ENCODE results near the gene TTC9B.

DNA sequence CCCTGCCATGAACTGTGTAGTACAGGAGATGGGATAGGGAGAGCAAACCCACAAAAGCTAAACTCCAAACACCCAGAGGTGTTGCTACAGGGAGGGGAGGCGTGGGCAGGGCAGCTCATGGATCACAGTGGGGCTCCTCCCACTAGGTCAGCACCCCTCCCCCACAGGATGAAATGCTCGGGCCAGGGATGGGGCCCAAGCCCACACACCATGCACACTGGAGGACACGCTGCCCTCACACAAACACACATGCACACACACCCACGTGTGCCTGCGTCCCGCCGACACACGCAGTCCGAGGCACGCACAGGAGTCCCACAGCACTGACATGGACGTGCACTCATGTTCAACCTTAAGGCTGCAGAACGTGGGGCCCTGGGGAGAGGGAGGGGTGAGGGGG lies 14.3 kb upstream of the TTC9B start:
- TF ChIP-seq POLR2AphosphoS5 (IDR thresholded peaks at IDR 0.05; ENCODE audit: low read depth), result no peak
- TF ChIP-seq, protein P1, sequence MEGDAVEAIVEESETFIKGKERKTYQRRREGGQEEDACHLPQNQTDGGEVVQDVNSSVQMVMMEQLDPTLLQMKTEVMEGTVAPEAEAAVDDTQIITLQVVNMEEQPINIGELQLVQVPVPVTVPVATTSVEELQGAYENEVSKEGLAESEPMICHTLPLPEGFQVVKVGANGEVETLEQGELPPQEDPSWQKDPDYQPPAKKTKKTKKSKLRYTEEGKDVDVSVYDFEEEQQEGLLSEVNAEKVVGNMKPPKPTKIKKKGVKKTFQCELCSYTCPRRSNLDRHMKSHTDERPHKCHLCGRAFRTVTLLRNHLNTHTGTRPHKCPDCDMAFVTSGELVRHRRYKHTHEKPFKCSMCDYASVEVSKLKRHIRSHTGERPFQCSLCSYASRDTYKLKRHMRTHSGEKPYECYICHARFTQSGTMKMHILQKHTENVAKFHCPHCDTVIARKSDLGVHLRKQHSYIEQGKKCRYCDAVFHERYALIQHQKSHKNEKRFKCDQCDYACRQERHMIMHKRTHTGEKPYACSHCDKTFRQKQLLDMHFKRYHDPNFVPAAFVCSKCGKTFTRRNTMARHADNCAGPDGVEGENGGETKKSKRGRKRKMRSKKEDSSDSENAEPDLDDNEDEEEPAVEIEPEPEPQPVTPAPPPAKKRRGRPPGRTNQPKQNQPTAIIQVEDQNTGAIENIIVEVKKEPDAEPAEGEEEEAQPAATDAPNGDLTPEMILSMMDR (conservative IDR thresholded peaks at IDR 0.05; ENCODE audit: low read depth in 2 of 2), result no peak
- no peak for TF ChIP-seq REST (IDR thresholded peaks at IDR 0.05; ENCODE audit: unreplicated experiment)
- TF ChIP-seq EZH2 (IDR thresholded peaks at IDR 0.05; ENCODE audit: low read depth, unreplicated experiment), result no peak
- TF ChIP-seq CREB1 (CRISPR knock-in tag; IDR thresholded peaks at IDR 0.05; ENCODE audit: low read depth), result no peak
- TF ChIP-seq JUNB (IDR thresholded peaks at IDR 0.05; ENCODE audit: unreplicated experiment), result no peak
- no peak for TF ChIP-seq ETS1 (IDR thresholded peaks at IDR 0.05)
- TF ChIP-seq EZH2phosphoT487 (IDR thresholded peaks at IDR 0.05; ENCODE audit: unreplicated experiment), result no peak
- no peak for TF ChIP-seq STAT1 (IDR thresholded peaks at IDR 0.05; ENCODE audit: unreplicated experiment)
- TF ChIP-seq ZNF331 (CRISPR knock-in tag; IDR thresholded peaks at IDR 0.05; ENCODE audit: low read depth), result no peak
- TF ChIP-seq NANOG (IDR thresholded peaks at IDR 0.05; ENCODE audit: borderline replicate concordance), result no peak
- TF ChIP-seq ZNF114 (CRISPR knock-in tag; IDR thresholded peaks at IDR 0.05), result no peak
